ENCODE results near the gene PSAP.

The PSAP gene

DNA sequence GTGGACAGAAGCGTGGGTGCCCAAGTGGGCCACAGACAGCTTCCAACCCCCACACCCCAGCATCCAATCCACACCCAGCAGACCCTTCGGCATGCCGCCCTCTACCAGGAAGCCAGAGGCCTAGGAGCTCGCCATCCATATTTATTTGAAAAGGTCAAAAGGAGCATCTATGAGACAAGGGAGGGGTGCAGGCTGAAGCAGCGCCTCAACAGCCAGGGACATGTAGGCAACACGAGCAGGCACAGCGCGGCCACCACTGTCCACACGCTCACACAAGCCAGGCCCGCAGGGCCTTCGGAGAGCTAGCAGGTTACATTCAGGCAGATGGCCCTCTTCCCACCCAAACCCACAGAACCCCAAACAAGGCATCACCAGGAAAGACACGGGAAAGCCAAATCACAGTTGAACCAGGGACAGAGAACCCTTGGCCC is 34.6 kb downstream of the PSAP start:
- Histone ChIP-seq H3K27me3 (ENCODE audit: insufficient read depth, low read length, poor library complexity, severe bottlenecking) (no peaks in the 10 kb centered on the region), H3K79me2 (ENCODE audit: insufficient read depth, low read length) (no peaks in the 10 kb centered on the region), H3K4me2 (ENCODE audit: low read depth, low read length, poor library complexity, severe bottlenecking) (no peak overlapping the region), H2AFZ (ENCODE audit: low read length) (no peak overlapping the region), H3K9ac (ENCODE audit: low read depth, low read length, poor library complexity, severe bottlenecking) (no peak overlapping the region), H3F3A (ENCODE audit: low read depth) (no peaks in the 10 kb centered on the region), H3K9me2 (replicated peaks; ENCODE audit: low read depth, low read length) (no peaks in the 10 kb centered on the region), H3K9me3 (ENCODE audit: insufficient read depth, low read depth, low read length) (no peaks in the 10 kb centered on the region), H3K4me3 (ENCODE audit: low read length, poor library complexity, severe bottlenecking) (no peak overlapping the region), H3K36me3 (ENCODE audit: insufficient read depth, low read length) (peaks cover 59% of the 10 kb centered on the region; the same call in 1 of the 2 replicates), H4K20me1 (ENCODE audit: insufficient read depth, low read length, poor library complexity, severe bottlenecking) (no peaks in the 10 kb centered on the region), H3K4me1 (ENCODE audit: insufficient read depth, low read length, poor library complexity, severe bottlenecking) (no peaks in the 10 kb centered on the region)
- TF ChIP-seq CTCF (conservative IDR thresholded peaks at IDR 0.05; ENCODE audit: low read length) = no peak
- TF ChIP-seq EZH2phosphoT487 (IDR thresholded peaks at IDR 0.05; ENCODE audit: borderline replicate concordance) = no peak

GRCh38 chr10:71815515-71816130 is 35.4 kb downstream of the PSAP start:
- H3K4me2 ChIP-seq (ENCODE audit: low read depth, low read length, poor library complexity, severe bottlenecking) = no peak overlapping the region
- H3K36me3 ChIP-seq (ENCODE audit: insufficient read depth, low read length) = peaks cover 51% of the 10 kb centered on the region; the same call in 1 of the 2 replicates
- H3K79me2 ChIP-seq (ENCODE audit: insufficient read depth, low read length) = no peaks in the 10 kb centered on the region
- H4K20me1 ChIP-seq (ENCODE audit: insufficient read depth, low read length, poor library complexity, severe bottlenecking) = no peaks in the 10 kb centered on the region
- TF ChIP-seq CTCF (conservative IDR thresholded peaks at IDR 0.05; ENCODE audit: low read length) (no peak), EZH2phosphoT487 (IDR thresholded peaks at IDR 0.05; ENCODE audit: borderline replicate concordance) (no peak)
- H3K9ac ChIP-seq (ENCODE audit: low read depth, low read length, poor library complexity, severe bottlenecking) = no peak overlapping the region
- H3K9me3 ChIP-seq (ENCODE audit: insufficient read depth, low read depth, low read length) = no peaks in the 10 kb centered on the region
- no peak overlapping the region for H2AFZ ChIP-seq (ENCODE audit: low read length)
- no peaks in the 10 kb centered on the region for H3K27me3 ChIP-seq (ENCODE audit: insufficient read depth, low read length, poor library complexity, severe bottlenecking)
- H3K9me2 ChIP-seq (replicated peaks; ENCODE audit: low read depth, low read length) = no peaks in the 10 kb centered on the region
- H3K4me1 ChIP-seq (ENCODE audit: insufficient read depth, low read length, poor library complexity, severe bottlenecking) = no peaks in the 10 kb centered on the region
- H3F3A ChIP-seq (ENCODE audit: low read depth) = no peaks in the 10 kb centered on the region
- H3K4me3 ChIP-seq (ENCODE audit: low read length, poor library complexity, severe bottlenecking) = no peak overlapping the region

GRCh38 chr10:71814922-71815411 is 36.1 kb downstream of the PSAP start:
- Histone ChIP-seq H3K36me3 (ENCODE audit: insufficient read depth, low read length) (peaks cover 45% of the 10 kb centered on the region; the same call in 1 of the 2 replicates), H3K4me1 (ENCODE audit: insufficient read depth, low read length, poor library complexity, severe bottlenecking) (no peaks in the 10 kb centered on the region), H3K9me2 (replicated peaks; ENCODE audit: low read depth, low read length) (no peaks in the 10 kb centered on the region)

More at GRCh38 chr10:71814922-71815411, 36.1 kb downstream of the PSAP start:
- TF ChIP-seq EZH2phosphoT487 (IDR thresholded peaks at IDR 0.05; ENCODE audit: borderline replicate concordance) (no peak), CTCF (conservative IDR thresholded peaks at IDR 0.05; ENCODE audit: low read length) (no peak; the same call in 1 of the 2 replicates)
- Histone ChIP-seq H3K4me2 (ENCODE audit: low read depth, low read length, poor library complexity, severe bottlenecking) (no peak overlapping the region), H2AFZ (ENCODE audit: low read length) (no peak overlapping the region), H3K4me3 (ENCODE audit: low read length, poor library complexity, severe bottlenecking) (no peak overlapping the region), H3K9ac (ENCODE audit: low read depth, low read length, poor library complexity, severe bottlenecking) (no peak overlapping the region), H3F3A (ENCODE audit: low read depth) (no peaks in the 10 kb centered on the region), H3K9me3 (ENCODE audit: insufficient read depth, low read depth, low read length) (no peaks in the 10 kb centered on the region), H3K27me3 (ENCODE audit: insufficient read depth, low read length, poor library complexity, severe bottlenecking) (no peaks in the 10 kb centered on the region), H3K79me2 (ENCODE audit: insufficient read depth, low read length) (no peaks in the 10 kb centered on the region), H4K20me1 (ENCODE audit: insufficient read depth, low read length, poor library complexity, severe bottlenecking) (no peaks in the 10 kb centered on the region)
